HG03342 (cell line): ENCODE data around the gene VIPR2.
"Not testable (repeated sequence)": the region's sequence is repeated elsewhere in the genome, so short reads cannot be mapped to it uniquely, and the experiment has no call there.

Source experiments
- ATAC-seq: cut with Tn5 transposase; IDR thresholded peaks from one replicate; pipeline ENCODE4 v1.9.1; 2021; ENCODE audit warnings: mild to moderate bottlenecking, moderate library complexity; ENCODE audit not compliant: unreplicated experiment

Gene VIPR2

DNA sequence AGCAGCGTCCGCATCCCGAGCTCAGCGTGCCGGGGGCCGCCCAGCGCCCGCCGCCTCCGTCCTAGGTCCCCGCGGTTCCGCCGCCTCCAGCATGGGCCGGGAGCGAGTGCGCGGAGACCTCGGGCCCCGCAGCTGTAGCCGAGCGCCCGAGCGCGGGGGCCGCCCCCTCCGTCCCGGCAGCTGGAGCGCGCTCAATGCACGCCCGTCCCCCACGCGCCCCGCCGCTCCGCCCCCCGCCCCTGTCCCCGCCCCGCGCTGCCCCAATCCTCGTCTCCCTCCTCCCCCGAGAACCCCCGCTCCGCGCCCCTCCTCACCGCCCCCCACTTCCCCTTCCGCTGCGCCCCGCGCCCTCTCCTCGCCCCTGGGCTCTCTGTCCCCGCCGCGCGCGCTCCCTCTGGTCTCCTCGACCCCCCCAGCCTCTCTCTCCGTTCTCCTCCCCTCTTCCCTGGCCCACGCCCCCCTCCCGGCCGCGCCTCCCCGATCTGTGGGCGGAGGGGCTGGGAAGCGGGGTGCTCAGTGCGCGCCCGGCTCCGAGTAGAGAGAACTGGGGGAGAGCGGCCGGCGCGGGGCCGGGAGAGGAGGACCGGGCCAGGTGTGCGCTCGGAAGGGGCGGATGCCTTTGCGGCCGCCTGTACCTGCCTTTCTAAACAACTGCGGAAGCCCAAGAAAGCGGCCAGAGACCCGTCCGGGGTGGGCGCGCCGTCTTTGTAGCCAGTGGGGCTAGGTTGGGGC, at the start of gene VIPR2:
Gene VIPR2 (minus strand): TSS at position 110 of the 732 bp plus-strand sequence. CDS start 96 bp downstream, at position 14.
- ATAC-seq = no peak

GRCh38 chr7:159193543-159194090, 49.0 kb upstream of the VIPR2 start:
- no peak for ATAC-seq

GRCh38 chr7:159192725-159193453, 48.2 kb upstream of the VIPR2 start:
- no peak for ATAC-seq

- ATAC-seq = no peak
Measured at GRCh38 chr7:159192013-159192412, 47.3 kb upstream of the VIPR2 start.

DNA sequence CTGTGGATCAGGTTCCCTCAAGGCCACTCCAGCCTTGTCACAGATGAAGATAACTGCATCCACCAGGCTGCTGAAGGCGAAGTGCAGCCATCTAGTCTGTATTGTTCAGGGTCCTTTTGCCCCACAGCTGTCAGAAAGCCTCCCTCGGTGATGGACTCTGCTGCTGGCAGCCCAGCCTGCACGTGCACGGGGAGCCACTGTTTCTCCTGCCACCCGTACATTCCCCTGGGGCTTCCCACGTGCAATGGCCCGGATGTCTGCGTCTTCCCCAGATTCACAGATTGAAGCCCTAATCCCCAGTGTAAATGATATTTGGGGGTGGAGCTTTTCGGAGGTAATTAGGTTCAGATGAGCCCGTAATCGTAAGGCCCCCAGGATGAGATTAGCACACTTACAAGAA, 46.6 kb upstream of the VIPR2 start:
- no peak for ATAC-seq

- no peak for ATAC-seq
Measured at GRCh38 chr7:159188011-159188410, 43.3 kb upstream of the VIPR2 start.

GRCh38 chr7:159179241-159179640, 34.6 kb upstream of the VIPR2 start:
- ATAC-seq = no peak

DNA sequence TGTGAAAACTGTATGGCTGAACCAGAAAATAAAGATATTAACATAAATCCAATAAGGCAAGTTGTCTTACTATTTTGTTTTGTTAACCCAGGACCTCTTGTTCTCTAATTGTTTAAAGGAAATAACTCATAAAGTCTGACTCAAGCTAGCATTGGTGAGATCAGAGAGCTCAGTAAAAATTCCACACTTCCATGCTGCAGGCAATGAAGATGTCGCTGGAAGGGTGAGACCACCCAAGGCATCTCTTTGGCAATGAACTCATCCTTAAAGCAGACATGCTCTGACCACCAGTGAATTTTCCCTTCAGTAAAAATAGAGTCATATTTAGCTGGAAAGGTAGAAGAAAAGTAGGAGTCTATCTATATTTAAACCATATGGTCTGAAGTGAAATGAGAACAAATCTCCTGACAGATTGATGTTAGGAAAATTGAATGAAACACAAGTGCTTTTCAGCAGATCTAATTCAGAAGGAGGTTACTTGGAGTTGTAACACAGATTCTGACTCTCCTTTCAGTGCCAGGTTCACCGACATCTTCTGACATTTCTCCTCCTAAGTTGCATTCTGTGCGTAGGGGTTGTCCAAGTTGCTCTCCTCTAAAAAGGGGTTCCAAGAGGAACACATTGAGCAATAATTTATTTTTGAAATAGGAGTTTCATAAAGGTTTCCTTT, 32.8 kb upstream of the VIPR2 start:
- no peak for ATAC-seq

DNA sequence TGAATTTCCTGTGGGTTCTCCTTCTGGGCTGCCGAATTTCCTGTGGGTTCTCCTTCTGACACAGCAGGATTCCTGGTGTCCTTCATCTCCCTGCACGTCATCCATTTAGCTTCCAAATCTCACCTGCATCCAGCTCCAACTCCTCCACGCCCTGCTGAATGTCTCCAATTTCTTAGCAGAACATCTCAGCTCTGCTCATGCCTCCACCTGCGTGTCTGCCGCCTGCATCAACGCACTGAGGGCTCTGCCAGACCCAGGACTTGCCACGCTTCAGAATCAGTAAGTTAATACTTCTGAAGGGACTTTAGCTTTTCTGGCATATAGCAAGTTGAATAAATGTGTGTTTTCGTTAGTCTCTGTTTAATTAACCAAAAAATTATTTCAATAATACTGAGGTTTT, 31.1 kb upstream of the VIPR2 start:
- no peak for ATAC-seq

- ATAC-seq = not testable (repeated sequence)
Measured at GRCh38 chr7:159175100-159175499, 30.4 kb upstream of the VIPR2 start.

- no peak for ATAC-seq
Measured at GRCh38 chr7:159172400-159172799, 27.7 kb upstream of the VIPR2 start.

DNA sequence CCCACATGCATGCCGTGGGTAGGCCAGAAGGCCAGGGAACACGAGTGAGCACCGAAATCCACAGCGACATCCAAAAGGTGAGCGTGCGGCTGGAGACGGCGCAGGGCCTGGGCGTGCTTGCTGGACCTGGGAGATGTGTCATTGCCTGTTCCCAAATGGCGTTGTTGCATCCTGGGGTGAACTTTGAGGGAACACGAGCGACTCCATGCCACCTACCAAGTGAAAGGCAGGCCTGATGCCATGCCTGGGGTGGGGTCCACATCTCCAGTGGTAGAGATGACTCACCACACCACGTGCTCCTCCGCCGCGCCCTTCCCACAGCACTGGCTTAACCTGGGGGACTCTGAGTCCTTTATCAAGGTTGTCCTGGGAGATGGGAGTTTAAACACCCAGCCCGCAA, 24.7 kb upstream of the VIPR2 start:
- ATAC-seq = no peak

GRCh38 chr7:159167139-159167538, 22.5 kb upstream of the VIPR2 start:
- ATAC-seq = no peak

DNA sequence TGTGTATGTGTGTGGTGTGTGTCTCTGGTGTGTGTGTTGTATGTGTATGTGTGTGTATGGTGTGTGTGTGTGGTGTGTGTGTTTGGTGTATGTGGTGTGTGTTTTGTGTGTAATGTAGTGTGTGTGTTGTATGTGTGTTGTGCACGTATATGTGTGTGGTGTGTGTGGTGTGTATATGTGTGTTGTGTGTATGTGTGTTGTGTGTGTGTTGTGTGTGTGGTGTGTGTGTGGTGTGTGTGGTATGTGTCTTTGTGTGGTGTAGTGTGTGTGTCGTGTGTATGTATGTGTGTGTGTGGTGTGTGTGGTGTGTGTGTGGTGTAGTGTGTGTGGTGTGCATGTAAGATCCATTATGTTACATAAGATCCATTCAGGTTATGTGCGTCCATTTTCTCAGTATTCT, 21.9 kb upstream of the VIPR2 start:
- no peak for ATAC-seq

DNA sequence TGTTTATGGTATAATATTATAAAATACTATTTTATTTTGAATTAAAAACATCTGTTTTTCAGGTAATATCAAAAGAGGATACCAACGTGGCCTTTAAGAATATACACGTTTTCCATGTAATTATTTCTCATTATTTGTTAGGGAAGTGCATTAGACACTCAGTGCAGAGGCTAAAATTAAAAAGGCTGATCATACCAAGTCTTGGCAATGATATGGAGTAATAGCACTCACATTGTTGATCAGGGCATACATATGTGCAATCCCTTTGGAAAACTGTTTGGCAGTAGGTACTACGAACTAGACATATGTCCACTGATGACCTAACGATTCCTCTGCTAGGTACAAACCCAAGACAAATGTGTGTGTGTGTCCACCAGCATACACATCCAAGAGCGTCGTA, 20.7 kb upstream of the VIPR2 start:
- no peak for ATAC-seq

DNA sequence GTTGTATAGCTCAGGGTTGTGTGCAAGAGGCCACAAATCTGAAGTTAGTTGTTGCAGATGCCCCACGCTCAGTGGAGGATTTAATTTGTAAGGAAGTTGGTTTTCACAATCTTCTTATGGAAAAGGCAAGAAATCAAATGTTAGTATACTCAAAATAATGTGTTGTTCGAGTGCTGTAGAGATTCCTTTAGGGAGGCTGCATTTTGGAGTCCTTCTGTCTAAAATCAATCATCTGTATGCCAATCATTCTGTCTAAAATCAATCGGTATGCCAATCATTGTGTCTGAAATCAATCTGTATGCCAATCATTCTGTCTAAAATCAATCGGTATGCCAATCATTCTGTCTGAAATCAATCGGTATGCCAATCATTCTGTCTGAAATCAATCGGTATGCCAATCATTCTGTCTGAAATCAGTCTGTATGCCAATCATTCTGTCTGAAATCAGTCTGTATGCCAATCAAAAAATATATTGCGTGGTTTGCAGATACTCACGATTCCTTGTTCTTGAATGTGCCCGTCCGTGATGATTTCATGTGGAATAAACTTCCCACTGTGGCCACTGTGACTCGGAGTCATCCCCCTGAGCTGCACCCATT, 19.1 kb upstream of the VIPR2 start:
- not testable (repeated sequence) for ATAC-seq

- not testable (repeated sequence) for ATAC-seq
Measured at GRCh38 chr7:159162050-159162626, 17.5 kb upstream of the VIPR2 start.

DNA sequence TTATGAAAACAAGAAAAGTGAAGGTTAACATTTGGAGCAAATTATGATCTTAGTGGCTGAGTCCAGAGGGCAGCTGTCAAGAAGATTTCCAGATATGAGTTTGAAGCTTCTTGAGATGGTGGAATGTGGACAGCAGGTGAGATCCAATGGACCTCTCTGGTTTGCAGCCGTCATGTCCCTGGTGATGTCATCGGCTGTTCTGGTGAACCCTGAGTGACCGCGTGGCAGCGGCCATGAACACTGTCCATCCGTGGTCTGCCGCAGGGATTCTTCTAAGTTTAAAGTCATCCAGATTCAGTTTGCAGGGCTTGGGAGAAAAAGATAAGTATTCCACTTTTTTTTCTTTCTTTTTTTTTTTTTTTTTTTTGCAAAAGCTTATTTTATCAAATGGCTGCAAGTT, 15.8 kb upstream of the VIPR2 start:
- ATAC-seq = no peak

GRCh38 chr7:159159731-159160130, 15.1 kb upstream of the VIPR2 start:
- ATAC-seq = no peak

GRCh38 chr7:159158888-159159405, 14.3 kb upstream of the VIPR2 start:
- no peak for ATAC-seq
